Vagina (tissue), 2 donors: Measurements from ENCODE around the gene BNC2.

Source experiments
- CTCF ChIP-seq, 3 experiments: fragments of 450-650 bp in 2 of 3; fragments of 200-600 bp in 1 of 3; sonication (generic) in 1 of 3; IDR thresholded peaks; one replicate each; pipeline ENCODE4 v1.5.1; 2017 to 2019; ENCODE audit warnings: antibody characterized with exemption in 3 of 3, mild to moderate bottlenecking in 2 of 3, moderate library complexity in 2 of 3
- POLR2A ChIP-seq, 2 donors: fragments of 450-650 bp; IDR thresholded peaks; one replicate each; pipeline ENCODE4 v1.6.1; 2017; ENCODE audit warnings: antibody characterized with exemption in 2 of 2, mild to moderate bottlenecking in 2 of 2, moderate library complexity in 2 of 2
- POLR2AphosphoS5 ChIP-seq, 2 donors: sonication (generic); formaldehyde crosslinking; IDR thresholded peaks; one replicate each; pipeline ENCODE4 v1.9.0; 2017; ENCODE audit warnings: antibody characterized with exemption in 2 of 2, mild to moderate bottlenecking in 2 of 2, low read depth in 1 of 2; ENCODE audit not compliant: insufficient read depth in 1 of 2

- TF ChIP-seq CTCF (IDR thresholded peaks at IDR 0.05), result no peak
- no peak for TF ChIP-seq POLR2AphosphoS5 (IDR thresholded peaks at IDR 0.05; ENCODE audit: insufficient read depth in 1 of 2, low read depth in 1 of 2)
- TF ChIP-seq POLR2A (IDR thresholded peaks at IDR 0.05), result no peak
Observed at GRCh38 chr9:16515207-16515606, 355.3 kb downstream of the BNC2 start.
